Brain microvascular endothelial cell (primary cell): ENCODE data around the gene METTL22.

Source experiments
- DNase-seq: peaks from one replicate; pipeline ENCODE4 v3.0.0-alpha.2; 2020
- H3K27ac ChIP-seq: fragments of 250-450 bp; sonication (Bioruptor Pico); 2 replicates; pipeline ENCODE4 v1.5.1; 2020; ENCODE audit warnings: mild to moderate bottlenecking, moderate library complexity
- H3K27me3 ChIP-seq: fragments of 250-450 bp; sonication (Bioruptor Pico); replicated peaks from 2 replicates; pipeline ENCODE4 v1.5.1; 2020; ENCODE audit warnings: mild to moderate bottlenecking
- H3K36me3 ChIP-seq: fragments of 250-450 bp; sonication (Bioruptor Pico); replicated peaks from 2 replicates; pipeline ENCODE4 v1.5.1; 2020; ENCODE audit warnings: mild to moderate bottlenecking
- H3K4me3 ChIP-seq: 2 replicates; pipeline ENCODE4 v1.5.1; 2011; ENCODE audit warnings: low read depth, mild to moderate bottlenecking, control low read depth, low read length, moderate library complexity
- CTCF ChIP-seq: IDR thresholded peaks from 2 replicates; pipeline ENCODE4 v1.5.1; 2011; ENCODE audit warnings: low read depth, mild to moderate bottlenecking, moderate library complexity, low read length, control low read depth, inconsistent platforms; ENCODE audit errors: missing control alignments
- in situ Hi-C: cut with HindIII; loops from 2 replicates; pipeline ENCODE4 v1.10.0; 2017; ENCODE audit warnings: low sequenced_read_pairs, low pct_ligation_motif_present

The METTL22 gene

GRCh38 chr16:8675183-8676159 lies 54.0 kb downstream of the METTL22 start:
- no peaks in the 10 kb centered on the region for H3K36me3 ChIP-seq
- in situ Hi-C loops = no loop called here
- TF ChIP-seq CTCF = no peak
- no peak overlapping the region for H3K4me3 ChIP-seq
- no peaks in the 10 kb centered on the region for H3K27me3 ChIP-seq
- DNase-seq = no peak
- H3K27ac ChIP-seq = no peak overlapping the region

GRCh38 chr16:8676160-8676547 lies 54.7 kb downstream of the METTL22 start:
- H3K27me3 ChIP-seq = no peaks in the 10 kb centered on the region
- H3K27ac ChIP-seq = no peak overlapping the region
- H3K4me3 ChIP-seq = no peak overlapping the region
- TF ChIP-seq CTCF = no peak
- in situ Hi-C loops = no loop called here
- DNase-seq = no peak
- H3K36me3 ChIP-seq = no peaks in the 10 kb centered on the region

- TF ChIP-seq CTCF = no peak
- H3K27ac ChIP-seq = no peak overlapping the region
- H3K36me3 ChIP-seq = no peaks in the 10 kb centered on the region
- in situ Hi-C loops = no loop called here
- H3K27me3 ChIP-seq = no peaks in the 10 kb centered on the region
- DNase-seq = no peak
- no peak overlapping the region for H3K4me3 ChIP-seq
These were observed 55.4 kb downstream of the METTL22 start for GRCh38 chr16:8676737-8677375.

GRCh38 chr16:8677481-8677880 lies 56.0 kb downstream of the METTL22 start:
- no peaks in the 10 kb centered on the region for H3K36me3 ChIP-seq
- no peak overlapping the region for H3K4me3 ChIP-seq
- no peak for TF ChIP-seq CTCF
- no peak for DNase-seq
- H3K27ac ChIP-seq = no peak overlapping the region
- in situ Hi-C loops = no loop called here
- no peaks in the 10 kb centered on the region for H3K27me3 ChIP-seq

- H3K27ac ChIP-seq = no peak overlapping the region
- H3K27me3 ChIP-seq = no peaks in the 10 kb centered on the region
- in situ Hi-C loops = no loop called here
- H3K4me3 ChIP-seq = no peak overlapping the region
- no peaks in the 10 kb centered on the region for H3K36me3 ChIP-seq
- peak; percentile 27 for DNase-seq
- TF ChIP-seq CTCF = no peak
These were observed 56.8 kb downstream of the METTL22 start for GRCh38 chr16:8678068-8678927.
